ENCODE measurements around the gene SLC8A2. TPM values are rescaled to one million over a fixed set of nuclear protein-coding genes. Genes with fewer than 3 reads are reported as not detected.

Gene SLC8A2
- total RNA-seq, 2 experiments from 2014 or later, result 0.13 to 0.36 TPM

- intact Hi-C loops (cut with micrococcal nuclease; ENCODE audit: unreplicated experiment), result loop anchor here (1.0 to 5.0 kb wide), 5 partner anchors 31 to 228 kb away; partner anchors contain the start of genes BICRA and KPTN
- Histone ChIP-seq H3K4me1 (ENCODE audit: insufficient read depth, low read length, poor library complexity, severe bottlenecking) (peaks cover 76% of the 10 kb centered on the region), H3K4me3 (ENCODE audit: low read depth, low read length, poor library complexity, severe bottlenecking) (peak within 1 kb of the TSS; percentile 82), H3K9me2 (ENCODE audit: insufficient read depth, low read length) (no peaks in the 10 kb centered on the region), H3K9me3 (ENCODE audit: low read length) (no peaks in the 10 kb centered on the region), H4K20me1 (ENCODE audit: insufficient read depth, low read length) (no peaks in the 10 kb centered on the region), H3K4me2 (ENCODE audit: low read length) (peak within 1 kb of the TSS; percentile 99), H2AFZ (ENCODE audit: low read length) (peak within 1 kb of the TSS; percentile 50; the same call in 1 of the 2 replicates), H3K79me2 (ENCODE audit: insufficient read depth, low read depth, low read length) (peaks cover 42% of the 10 kb centered on the region), H3K27ac (ENCODE audit: low read depth, low read length, poor library complexity, severe bottlenecking) (peak within 1 kb of the TSS; percentile 85), H3K36me3 (ENCODE audit: insufficient read depth, low read length) (no peaks in the 10 kb centered on the region; the same call in 1 of the 2 replicates)
- ChIA-PET POLR2A (interaction anchor here (0.9 kb wide), 1 partner anchor 10 kb away, joined by 3 read pairs; no protein-coding TSS in a partner anchor), CTCF (ENCODE audit: unreplicated experiment) (no interaction called here)
- peak; percentile 100 for DNase-seq (ENCODE audit: low spot score)
- no peak for TF ChIP-seq CTCF (conservative IDR thresholded peaks at IDR 0.05; ENCODE audit: low read length)
- TF ChIP-seq EZH2phosphoT487 (IDR thresholded peaks at IDR 0.05; ENCODE audit: borderline replicate concordance, low read depth, low read length), result no peak
- no TSS peak for BruUV-seq (replicated peaks)
Observed at GRCh38 chr19:47514869-47515588, 43.3 kb upstream of the SLC8A2 start, which contains the start of gene NAPA. NAPA (minus strand) TSS chr19:47515063; CDS start chr19:47514940, 123 bp downstream.

GRCh38 chr19:47514151-47514868, 42.6 kb upstream of the SLC8A2 start:
- no peak overlapping the region for H2AFZ ChIP-seq (ENCODE audit: low read length)
- H3K9me3 ChIP-seq (ENCODE audit: low read length), result no peaks in the 10 kb centered on the region
- BruUV-seq (replicated peaks), result no TSS peak
- peaks cover 68% of the 10 kb centered on the region for H3K4me1 ChIP-seq (ENCODE audit: insufficient read depth, low read length, poor library complexity, severe bottlenecking)
- H3K4me3 ChIP-seq (ENCODE audit: low read depth, low read length, poor library complexity, severe bottlenecking), result peak overlapping the region; percentile 82
- peaks cover 48% of the 10 kb centered on the region for H3K79me2 ChIP-seq (ENCODE audit: insufficient read depth, low read depth, low read length)
- TF ChIP-seq CTCF (conservative IDR thresholded peaks at IDR 0.05; ENCODE audit: low read length) (no peak), EZH2phosphoT487 (IDR thresholded peaks at IDR 0.05; ENCODE audit: borderline replicate concordance, low read depth, low read length) (no peak)
- H4K20me1 ChIP-seq (ENCODE audit: insufficient read depth, low read length), result no peaks in the 10 kb centered on the region
- no peaks in the 10 kb centered on the region; the same call in 1 of the 2 replicates for H3K36me3 ChIP-seq (ENCODE audit: insufficient read depth, low read length)
- no peak for DNase-seq (ENCODE audit: low spot score)
- ChIA-PET CTCF (ENCODE audit: unreplicated experiment) (no interaction called here), POLR2A (interaction anchor here (0.5 kb wide), 1 partner anchor 79 kb away, joined by 3 read pairs; no protein-coding TSS in a partner anchor)
- no peaks in the 10 kb centered on the region for H3K9me2 ChIP-seq (ENCODE audit: insufficient read depth, low read length)
- H3K4me2 ChIP-seq (ENCODE audit: low read length), result peak overlapping the region; percentile 99
- H3K27ac ChIP-seq (ENCODE audit: low read depth, low read length, poor library complexity, severe bottlenecking), result peak overlapping the region; percentile 44
- intact Hi-C loops (cut with micrococcal nuclease; ENCODE audit: unreplicated experiment), result loop anchor here (2.0 kb wide), 2 partner anchors 78 to 94 kb away; partner anchors contain the start of gene BICRA

All from OCI-LY7 (cell line).